ENCODE data around the gene PICK1.

PICK1 gene

DNA sequence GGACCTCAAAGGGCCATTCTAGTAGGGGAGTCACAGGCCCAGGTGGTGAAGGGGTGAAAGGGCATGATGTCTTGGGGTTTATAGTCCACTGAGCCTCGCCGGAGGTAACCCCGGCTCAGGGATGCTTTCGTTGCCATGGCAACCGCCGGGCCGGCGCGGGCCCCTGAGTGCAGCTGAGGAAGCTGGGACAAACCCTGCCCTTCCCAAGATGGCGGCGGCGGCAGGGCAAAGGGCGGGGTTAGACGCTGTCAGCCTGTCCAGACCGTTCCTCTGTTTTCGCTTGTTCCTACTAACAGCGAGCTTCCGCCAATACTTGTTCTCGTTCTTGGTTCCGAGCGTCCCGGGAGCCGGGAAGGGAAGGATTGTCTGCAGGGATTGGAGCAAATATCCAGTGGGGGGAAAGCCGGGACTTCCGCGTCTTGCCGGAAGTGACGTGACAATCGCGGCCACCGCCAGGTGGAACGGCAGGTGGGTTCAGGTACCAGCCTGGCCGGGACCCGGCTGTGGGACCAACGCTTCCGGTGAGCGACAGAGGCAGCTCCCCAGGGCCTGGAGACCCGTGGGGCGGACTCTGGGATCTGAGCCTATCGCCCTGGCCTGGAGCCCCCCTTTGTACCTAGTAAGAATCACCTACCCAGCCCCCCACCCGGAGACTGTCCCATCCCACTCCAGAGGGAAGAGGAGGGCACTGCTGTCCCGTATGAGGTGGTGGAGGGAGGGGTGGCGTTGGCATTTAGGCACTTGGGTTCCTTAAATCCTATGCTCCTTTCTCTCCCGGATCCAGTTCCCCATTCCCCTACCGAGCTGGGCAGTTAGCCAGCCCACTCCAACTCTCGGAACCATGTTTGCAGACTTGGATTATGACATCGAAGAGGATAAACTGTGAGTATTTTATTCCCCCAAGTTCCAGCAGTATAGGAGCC lies at the start of gene PICK1:
Gene PICK1 (plus strand): TSS at position 436 of the 923 bp plus-strand sequence. CDS start 406 bp downstream, at position 842.
- DNase-seq (ENCODE audit: extremely low read depth in 1 of 2, low read depth in 1 of 2), result peak; percentile 69 to 74

DNA sequence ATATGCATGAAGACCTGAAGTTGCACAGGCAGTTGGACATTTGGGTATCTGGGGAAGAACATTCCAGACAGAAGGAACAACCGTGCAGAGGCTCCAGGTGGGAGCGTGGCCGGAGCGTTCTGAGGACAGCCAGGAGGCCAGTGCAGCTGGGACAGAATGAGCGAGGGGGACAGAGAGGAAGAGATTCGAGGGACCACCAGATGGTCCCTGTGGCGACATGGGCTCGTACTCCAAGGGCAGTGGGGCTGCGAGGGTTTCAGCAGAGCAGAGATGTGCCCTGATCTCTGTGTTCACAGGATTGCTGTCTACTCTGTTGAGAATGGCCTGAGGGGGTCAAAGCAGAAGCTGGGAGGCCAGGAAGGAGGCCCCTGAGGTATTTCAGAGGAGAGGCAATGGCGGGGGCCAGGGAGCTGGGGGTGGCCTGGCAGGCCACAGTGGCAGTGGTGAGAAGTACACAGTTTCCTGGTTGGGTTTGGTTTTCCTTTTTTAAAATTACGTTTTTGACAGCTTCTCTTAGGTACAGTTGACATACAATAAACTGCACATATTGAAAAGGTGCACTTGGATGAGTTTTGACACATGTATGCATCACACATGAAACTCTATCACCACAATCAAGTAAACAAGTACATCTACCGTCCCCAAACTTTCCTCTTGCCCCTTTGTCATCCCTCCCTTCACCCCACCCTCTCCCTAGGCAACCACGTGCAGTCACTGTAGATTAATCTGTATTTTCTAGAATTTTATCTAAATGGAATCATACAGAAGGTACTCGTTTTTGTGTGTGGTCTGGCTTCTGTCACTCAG lies 48.0 kb upstream of the PICK1 start:
- DNase-seq (ENCODE audit: extremely low read depth in 1 of 2, low read depth in 1 of 2), result no peak

DNA sequence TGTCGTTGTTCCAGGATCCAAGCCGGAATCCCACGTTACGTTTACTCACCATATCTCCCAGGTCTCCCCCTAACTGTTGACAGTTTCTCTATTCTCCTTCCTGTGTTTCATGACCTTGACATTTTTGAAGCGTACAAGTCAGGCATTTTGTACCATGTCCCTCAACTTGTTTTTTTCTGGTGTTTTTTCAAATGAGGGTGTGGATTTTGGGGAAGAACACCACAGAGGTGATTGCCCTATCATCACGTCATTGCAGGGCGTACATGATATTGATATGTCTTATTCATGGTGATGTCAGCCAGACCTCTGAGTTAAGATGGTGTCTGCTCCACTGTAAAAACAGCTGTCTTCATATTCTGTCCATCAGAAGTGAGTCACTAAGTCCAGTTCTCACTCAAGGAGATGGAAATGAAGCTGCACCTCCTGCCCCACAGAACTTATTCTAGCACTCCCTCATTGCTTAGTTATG lies 44.6 kb upstream of the PICK1 start:
- DNase-seq (ENCODE audit: extremely low read depth in 1 of 2, low read depth in 1 of 2), result no peak

DNA sequence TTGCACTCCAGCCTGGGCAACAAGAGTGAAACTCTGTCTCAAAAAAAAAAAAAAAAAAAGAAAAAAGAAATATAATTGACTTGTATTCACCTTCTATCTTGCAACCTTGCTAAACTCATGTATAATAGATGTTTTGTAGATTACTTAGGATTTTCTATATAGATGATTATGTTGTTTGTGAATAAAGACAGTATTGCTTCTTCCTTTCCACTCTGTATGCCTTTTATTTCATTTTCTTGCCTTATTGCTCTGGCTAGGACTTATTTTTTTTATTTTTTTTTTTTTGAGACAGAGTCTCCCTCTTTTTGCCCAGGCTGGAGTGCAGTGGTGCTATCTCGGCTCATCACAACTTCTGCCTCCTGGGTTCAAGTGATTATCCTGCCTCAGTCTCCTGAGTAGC lies 43.1 kb upstream of the PICK1 start:
- DNase-seq (ENCODE audit: extremely low read depth in 1 of 2, low read depth in 1 of 2), result no peak

DNA sequence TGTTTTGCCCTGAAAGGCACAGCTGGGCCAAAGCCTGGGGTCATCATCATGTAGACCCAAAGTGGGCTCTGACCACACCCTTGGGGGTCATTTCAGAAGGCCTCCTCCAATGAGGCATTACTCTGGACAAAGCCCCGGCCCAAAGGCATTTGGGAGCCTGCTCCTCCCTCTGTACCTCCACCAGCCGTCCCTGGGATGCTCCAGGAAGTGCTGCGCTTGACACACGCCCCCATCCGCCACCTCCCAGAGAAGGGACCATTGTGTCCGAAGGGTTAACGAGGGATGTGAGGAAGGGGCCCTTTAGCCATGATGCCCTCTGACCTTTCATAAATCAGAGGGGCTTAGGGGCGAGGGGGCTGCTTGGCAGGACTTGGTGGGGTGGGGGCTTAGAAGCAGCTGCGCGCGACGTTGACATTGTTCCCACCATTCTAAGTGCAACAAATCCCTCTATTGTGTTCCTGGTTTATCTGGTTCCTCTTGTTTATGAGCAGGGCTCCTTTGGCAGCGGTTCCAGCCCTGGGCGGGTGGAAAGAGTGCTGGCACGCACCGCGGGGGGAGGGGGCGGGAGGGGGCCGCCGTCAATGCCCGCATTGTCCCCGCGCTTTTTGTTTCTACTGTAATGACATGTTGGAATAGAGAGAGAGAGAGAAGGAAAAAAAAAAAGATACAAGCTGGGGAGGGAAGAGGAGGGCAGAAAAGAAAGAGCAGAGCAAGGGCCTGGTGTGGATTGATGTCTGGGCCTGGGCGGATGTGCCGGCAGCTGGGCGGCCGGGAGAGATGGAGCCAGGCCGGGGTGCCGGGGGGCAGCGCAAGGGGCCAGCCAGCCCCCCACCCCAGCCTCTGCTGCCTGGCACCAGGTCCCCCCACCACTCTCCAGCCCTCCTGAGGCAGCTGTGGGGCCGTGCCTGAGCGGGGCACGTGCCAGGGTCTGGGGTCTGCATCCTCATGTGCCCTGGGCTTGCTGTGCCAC lies 40.7 kb upstream of the PICK1 start:
- DNase-seq (ENCODE audit: extremely low read depth in 1 of 2, low read depth in 1 of 2), result no peak

DNA sequence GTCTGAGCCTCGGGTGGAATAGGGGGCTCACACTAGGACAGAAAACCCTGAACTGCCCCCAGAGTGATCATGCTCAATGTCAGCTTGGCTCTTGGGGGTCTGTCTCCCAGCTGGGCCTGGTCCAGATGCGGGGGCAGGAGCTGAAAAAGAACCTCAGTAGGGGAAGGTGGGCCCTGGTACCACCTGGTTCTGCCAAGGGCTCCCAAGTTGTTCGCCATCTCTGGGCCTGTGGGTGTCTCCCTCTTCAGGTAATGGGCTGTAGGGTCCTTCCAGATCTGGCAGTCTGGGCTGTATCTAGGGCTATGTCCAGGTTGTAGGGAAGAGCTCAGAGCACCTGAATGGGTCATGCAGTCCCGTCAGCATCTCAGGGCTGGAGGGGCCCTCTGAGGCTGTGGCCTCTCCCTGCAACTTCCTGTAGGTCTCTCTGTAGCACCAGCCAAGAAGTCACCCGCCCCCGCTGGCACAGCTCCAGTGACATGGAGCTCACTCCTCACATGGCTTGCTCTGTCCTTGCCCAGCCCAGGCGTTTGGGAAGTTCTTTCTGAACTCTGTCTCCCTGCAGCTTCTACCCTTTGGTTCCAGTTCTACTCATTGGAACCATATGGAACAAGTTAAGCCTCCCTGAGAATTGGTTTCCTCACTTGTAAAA lies 39.8 kb upstream of the PICK1 start:
- no peak for DNase-seq (ENCODE audit: extremely low read depth in 1 of 2, low read depth in 1 of 2)

DNA sequence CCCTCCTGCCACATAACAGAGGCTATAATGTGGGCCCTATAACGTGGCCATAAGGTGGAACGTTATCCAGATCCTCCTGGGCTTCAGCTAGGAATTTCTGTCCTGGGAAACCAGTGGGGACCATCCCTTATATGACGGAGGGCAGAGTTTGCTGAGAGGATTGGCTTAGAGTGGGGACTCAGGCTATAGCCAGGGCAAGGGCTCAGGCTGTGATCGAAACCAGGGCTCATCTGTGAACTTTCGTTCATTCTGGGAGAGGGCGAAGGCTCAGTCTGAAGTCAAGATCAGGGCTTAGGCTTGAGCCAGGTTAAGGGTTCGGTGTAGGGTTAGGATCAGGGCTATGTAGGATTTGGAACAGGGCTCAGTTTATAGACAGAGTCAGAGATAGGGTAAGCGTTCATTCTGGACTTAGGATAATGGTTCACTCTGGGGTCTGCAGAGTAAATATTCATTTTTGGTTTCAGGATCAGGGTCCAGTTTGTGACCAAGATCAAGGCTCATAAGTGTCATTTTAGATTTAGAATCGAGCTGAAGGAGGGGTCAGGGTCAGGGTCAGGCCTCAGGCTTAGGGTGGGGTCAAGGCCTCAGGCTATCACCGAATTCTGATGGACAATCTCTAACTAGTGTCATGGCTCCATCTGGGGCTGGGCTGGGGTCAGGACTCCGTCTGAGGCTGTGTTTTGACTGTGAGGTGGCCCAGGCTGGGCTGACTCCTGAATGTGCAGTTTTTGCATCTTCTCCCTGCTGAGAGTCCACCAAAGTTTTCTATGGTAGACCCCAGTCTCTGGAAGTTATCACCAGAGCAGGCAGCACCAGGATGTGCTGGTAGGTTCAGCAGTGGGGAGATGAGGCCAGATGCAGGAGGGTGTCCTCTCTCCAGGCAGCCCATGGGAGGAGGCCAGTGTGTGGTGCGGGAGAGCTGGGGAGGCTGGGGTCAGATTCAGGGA lies 39.0 kb upstream of the PICK1 start:
- DNase-seq (ENCODE audit: extremely low read depth in 1 of 2, low read depth in 1 of 2), result no peak

DNA sequence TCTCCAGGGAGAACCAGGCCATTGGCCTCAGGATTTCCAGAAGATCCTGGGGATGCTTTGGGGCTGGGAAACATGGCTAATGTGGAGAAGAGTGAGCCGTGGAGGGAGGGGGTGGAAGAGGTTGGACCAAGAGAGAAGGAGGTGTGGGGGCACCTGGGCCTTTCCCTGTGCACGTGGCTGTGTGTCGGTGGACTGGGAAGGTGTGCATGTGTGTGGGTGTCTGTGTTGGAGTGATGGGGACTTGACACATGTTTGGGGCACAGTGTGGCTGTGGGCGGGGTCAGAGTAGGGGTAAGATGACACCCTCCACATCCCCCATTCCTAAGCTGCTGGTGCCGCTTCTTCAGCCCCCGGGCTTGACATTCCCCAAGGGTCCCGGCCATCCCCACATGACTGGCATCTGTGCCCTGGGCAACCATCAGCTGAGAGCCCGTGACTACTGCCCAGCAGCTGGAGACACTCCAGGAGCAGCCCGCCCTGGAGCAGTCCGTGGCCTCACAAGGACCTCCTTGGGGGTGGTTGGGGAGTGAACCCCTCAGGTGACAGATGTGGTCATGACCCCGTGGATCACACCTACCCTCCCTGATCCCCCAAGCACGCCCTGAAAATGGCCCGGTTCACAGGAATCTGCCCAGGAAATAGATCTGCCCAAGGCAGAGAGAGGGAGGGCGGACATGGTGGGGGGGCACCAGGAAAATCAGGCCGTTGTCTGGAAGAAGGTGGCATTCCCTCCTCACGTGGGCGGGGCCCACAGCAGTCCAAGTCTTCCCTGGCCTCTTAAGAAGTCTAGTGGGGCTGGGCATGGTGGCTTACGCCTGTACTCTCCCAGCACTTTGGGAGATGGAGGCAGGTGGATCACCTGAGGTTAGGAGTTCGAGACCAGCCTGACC lies 38.0 kb upstream of the PICK1 start:
- DNase-seq (ENCODE audit: extremely low read depth in 1 of 2, low read depth in 1 of 2), result no peak

DNA sequence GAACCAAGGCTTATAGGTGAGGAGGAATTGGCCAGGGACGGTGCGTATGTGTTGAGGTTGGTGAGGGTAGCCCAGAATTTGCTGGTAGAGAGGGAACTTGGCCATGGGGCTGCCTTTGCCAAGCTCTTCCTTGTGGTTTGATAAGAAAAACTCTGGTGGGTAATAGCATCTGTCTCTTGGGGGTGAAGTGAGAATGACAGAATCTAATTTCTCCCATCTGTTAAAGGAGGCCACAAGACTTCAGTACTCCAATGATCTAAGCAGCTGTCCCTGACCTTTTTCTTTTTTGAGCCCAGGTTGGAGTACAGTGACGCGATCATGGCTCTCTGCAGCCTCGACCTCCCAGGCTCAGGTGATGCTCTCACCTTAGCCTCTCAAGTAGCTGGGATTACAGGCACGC lies 36.0 kb upstream of the PICK1 start:
- no peak for DNase-seq (ENCODE audit: extremely low read depth in 1 of 2, low read depth in 1 of 2)

DNA sequence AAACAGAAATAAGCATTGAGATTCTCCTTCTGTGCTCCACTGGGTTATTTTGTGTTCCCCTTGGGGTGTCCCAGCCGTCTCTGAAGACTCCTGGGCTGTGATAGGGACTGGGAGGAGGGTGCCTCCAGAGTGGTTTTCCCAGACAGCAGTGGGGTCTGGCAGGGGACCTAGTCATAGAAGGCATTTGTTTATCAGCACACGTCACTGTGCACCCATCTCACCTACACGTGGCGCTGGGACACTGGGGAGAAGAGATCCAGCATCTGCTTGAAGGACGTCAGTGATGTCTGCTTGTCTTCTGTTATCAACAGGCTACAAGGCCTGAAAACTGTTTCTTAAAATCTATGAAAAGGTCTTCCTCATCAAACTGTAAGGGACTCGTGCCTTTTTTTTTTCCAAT lies 34.2 kb upstream of the PICK1 start:
- no peak for DNase-seq (ENCODE audit: extremely low read depth in 1 of 2, low read depth in 1 of 2)

DNA sequence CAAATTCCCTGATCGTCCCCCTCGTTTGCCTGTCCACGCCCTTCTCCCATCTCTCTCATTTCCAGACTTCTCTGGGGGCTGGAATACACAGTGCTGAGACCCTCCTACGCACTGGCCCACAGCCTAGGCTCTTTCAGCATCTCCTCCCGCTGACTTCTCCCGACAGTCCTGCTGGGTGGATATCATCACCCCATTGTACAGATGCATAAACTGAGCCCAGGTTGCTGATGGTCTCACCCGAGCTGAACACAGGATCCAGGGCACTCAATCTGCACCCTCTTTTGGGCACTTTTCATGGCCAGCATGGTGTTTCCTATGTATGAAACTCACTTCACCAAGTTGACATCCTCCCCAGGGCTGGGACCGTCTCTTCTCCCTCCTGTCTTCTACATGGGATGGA lies 31.7 kb upstream of the PICK1 start:
- no peak for DNase-seq (ENCODE audit: extremely low read depth in 1 of 2, low read depth in 1 of 2)

DNA sequence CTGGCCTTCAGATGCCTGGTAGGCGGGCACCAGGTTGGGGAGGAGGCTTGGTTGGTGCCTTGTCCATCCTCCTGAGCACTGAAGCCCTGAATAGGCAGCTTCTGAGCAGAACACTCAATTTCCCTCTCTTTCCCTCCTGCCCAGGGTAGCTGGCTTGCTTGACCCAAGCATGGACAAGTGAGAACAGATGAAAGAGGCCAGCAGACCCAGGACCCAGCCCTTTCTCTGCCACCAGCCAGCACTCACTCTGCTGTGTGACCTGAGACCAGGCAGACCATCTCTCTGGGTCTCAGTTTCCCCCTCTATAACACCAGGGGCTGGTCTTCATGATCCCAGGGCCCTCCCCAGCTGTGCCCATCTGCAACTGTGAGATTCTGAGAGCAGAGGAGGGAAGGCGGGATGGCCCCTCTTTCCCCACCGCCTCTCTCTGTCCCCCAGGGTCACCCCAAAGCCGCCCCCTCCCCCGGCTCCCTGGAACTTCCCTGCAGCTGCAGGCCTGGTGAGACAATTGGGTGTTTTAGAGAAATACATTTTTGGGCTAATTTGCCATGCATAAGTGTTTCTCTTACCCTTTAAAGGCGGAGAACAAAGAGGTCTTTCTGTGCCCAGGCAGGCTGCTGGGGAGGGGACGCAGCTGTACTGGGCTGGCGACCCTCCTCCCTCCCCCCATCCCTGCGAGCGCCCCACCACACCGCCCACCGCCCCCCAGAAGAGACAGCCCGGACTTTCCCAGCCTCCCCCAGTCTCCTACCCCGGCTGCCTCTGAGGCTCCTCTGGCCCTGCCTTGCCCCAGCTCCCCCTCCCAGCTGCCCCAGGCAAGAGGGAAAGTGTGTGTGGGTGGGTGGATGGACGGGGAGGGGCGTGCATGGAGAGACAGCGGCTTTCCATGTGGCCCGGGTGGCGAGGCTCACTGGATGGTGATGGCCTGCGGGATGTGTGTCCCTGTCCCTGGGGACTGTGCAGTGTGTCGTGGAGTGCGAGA lies 30.8 kb upstream of the PICK1 start:
- DNase-seq (ENCODE audit: extremely low read depth in 1 of 2, low read depth in 1 of 2), result no peak

DNA sequence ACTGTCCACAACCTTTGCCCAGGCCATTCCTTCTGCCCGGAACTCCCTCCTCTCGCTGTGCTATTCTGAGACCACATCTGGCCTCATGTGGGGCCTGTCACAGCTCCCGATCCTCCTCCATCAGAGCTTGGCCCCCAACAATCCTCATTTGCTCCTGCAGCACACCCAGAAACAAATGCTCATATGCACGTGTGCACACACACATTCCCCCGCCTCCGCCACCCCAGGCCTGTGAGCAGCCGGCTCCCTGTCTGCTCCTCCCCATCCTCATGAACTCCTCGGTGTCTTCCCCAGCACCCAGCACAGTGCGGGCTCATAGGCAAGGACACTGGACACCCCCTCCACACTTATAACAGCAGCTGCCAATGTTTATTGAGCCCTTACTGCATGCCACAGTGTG lies 29.7 kb upstream of the PICK1 start:
- DNase-seq (ENCODE audit: extremely low read depth in 1 of 2, low read depth in 1 of 2), result no peak

DNA sequence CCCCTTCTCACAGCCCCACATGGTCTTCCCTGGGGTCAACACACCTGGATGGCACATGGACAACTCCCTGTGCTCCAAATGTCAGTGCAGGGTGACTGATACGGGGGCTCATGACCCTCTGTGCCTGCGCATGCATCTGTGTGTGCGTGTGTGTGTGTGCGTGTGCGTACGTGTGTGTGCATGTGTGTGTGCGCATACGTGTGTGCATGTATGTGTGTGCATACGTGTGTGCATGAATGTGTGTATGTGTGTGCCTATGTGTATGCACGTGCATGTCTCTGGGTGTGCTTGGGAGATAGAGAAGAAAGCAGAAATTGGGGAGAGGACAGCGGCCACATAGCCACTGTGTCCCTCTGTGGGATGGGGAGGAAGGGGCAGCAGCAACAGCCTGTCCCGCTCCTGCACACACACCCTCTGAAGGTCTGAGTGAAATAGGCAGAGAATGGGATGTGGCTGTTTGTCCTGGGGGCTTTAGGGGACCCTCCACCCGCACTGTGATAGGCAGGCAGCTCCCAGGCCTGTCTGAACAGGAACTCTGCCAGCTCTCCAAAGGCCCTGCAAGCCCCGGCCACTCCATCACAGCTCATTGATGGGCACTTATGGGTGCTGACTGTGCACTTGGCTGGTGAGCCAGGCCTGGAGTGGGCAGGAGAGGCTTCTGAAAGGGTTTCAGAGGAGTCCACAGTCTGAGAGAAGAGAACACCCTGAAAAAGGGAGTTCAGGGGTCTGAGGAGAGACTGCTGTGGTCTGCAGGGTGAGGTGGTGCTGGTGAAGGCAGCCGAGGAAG lies 28.7 kb upstream of the PICK1 start:
- DNase-seq (ENCODE audit: extremely low read depth in 1 of 2, low read depth in 1 of 2), result no peak

DNA sequence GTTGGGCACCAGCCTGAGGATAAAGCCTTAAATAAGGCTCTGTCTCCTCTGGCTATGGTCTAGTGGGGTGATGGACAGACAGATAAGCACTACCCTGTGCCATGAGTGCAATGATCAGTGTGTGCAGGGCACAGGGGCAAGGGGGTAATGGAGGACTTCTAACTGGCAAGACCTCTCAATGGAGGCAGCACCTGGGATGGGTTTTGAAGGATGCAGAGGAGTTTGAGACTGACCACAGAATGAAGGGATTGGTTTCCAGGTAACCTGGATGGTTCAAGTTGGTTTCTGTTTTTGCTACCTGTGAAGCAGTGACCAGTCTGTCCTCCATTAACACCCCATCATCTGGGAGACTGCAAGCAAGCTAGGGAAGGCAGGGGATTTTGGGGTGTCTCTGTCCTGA lies 27.8 kb upstream of the PICK1 start:
- no peak for DNase-seq (ENCODE audit: extremely low read depth in 1 of 2, low read depth in 1 of 2)

DNA sequence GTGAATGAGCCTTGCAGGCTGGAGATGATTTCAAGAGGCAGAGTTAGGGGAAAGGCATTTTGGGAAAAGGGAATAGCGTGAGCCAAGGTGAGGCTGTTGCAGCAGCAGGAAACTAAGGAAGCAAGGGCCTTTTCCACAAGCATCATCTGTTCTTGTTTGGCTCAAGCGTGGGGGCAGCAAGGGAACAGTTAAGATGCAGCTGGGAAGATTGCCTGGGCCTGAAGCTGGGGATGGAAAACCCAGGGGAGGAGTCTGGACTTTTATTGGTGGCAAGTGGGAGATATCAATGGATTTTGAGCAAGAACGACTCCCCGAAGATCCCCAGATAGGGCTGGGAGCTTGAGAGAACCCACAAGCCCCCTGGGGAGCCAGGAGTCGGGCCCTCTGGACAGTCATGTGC lies 27.3 kb upstream of the PICK1 start:
- no peak for DNase-seq (ENCODE audit: extremely low read depth in 1 of 2, low read depth in 1 of 2)
